Measurements from ENCODE around the gene CASP3.
"Not testable (repeated sequence)": the region's sequence is repeated elsewhere in the genome, so short reads cannot be mapped to it uniquely, and the experiment has no call there.

CASP3 gene

GRCh38 chr4:184593461-184593860 is 55.8 kb downstream of the CASP3 start:
- DNase-seq = no peak

- not testable (repeated sequence) for DNase-seq
Observed at GRCh38 chr4:184591747-184592270, 57.4 kb downstream of the CASP3 start.

GRCh38 chr4:184591070-184591677 is 58.1 kb downstream of the CASP3 start:
- DNase-seq = no peak

- DNase-seq = no peak
Observed at GRCh38 chr4:184590196-184590595, 59.1 kb downstream of the CASP3 start.

GRCh38 chr4:184588893-184589292 is 60.4 kb downstream of the CASP3 start:
- no peak for DNase-seq

GRCh38 chr4:184587701-184588100 is 61.5 kb downstream of the CASP3 start:
- no peak for DNase-seq

GRCh38 chr4:184587221-184587620 is 62.0 kb downstream of the CASP3 start:
- DNase-seq = no peak

GRCh38 chr4:184583738-184584502 is 65.3 kb downstream of the CASP3 start:
- no peak for DNase-seq
